Common myeloid progenitor, CD34-positive (primary cell): Measurements from ENCODE around the gene KBTBD12.

Experiments used
- CTCF ChIA-PET: fragments of 350-600 bp; sonication (Branson Sonifier 250); formaldehyde crosslinking; loops from one replicate; lab custom pipeline; 2021; ENCODE audit warnings: antibody characterized with exemption; lab: Charles Lee
- POLR2A ChIA-PET: fragments of 350-600 bp; sonication (Branson Sonifier 250); formaldehyde crosslinking; loops from one replicate; lab custom pipeline; 2021; ENCODE audit warnings: antibody characterized with exemption; lab: Charles Lee
- DNase-seq, 3 donors: peaks; one replicate each; pipeline versions ENCODE4 v3.0.0 to v3.0.0-alpha.2; 2013
- H3K27ac ChIP-seq, 2 experiments: 1 replicate in 1 of 2; 2 replicates in 1 of 2; pipeline ENCODE4 v1.7.0; 2013; ENCODE audit warnings: inconsistent platforms in 2 of 2, low read length in 2 of 2, mild to moderate bottlenecking in 2 of 2, low read depth in 1 of 2, moderate library complexity in 1 of 2; ENCODE audit not compliant: severe bottlenecking in 2 of 2, insufficient read depth in 1 of 2, poor library complexity in 1 of 2
- H3K27me3 ChIP-seq, 5 experiments: replicated peaks in 2 of 5; 1 replicate in 3 of 5; 2 replicates in 2 of 5; pipeline versions ENCODE4 v1.6.1 to v1.7.0; 2013; ENCODE audit warnings: low read length in 4 of 5, mild to moderate bottlenecking in 2 of 5, moderate library complexity in 2 of 5, inconsistent platforms in 1 of 5; ENCODE audit not compliant: insufficient read depth in 5 of 5, control insufficient read depth in 4 of 5
- H3K36me3 ChIP-seq, 4 experiments: 1 replicate in 2 of 4; 2 replicates in 2 of 4; pipeline versions ENCODE4 v1.6.1 to v1.7.0; 2013; ENCODE audit warnings: low read length in 3 of 4, control low read depth in 1 of 4, mild to moderate bottlenecking in 1 of 4; ENCODE audit not compliant: control insufficient read depth in 4 of 4, insufficient read depth in 4 of 4
- H3K4me1 ChIP-seq, 4 experiments: 1 replicate in 3 of 4; 2 replicates in 1 of 4; pipeline versions ENCODE4 v1.6.1 to v1.7.1; 2013; ENCODE audit warnings: low read length in 3 of 4, mild to moderate bottlenecking in 3 of 4, control low read depth in 1 of 4, inconsistent platforms in 1 of 4, moderate library complexity in 1 of 4; ENCODE audit not compliant: control insufficient read depth in 4 of 4, insufficient read depth in 4 of 4; ENCODE audit errors: control extremely low read depth in 1 of 4
- H3K4me3 ChIP-seq, 7 experiments: 1 replicate in 4 of 7; 2 replicates in 3 of 7; pipeline versions ENCODE4 v1.5.1 to v1.7.0; 2013; ENCODE audit warnings: mild to moderate bottlenecking in 7 of 7, low read length in 6 of 7, moderate library complexity in 6 of 7, inconsistent platforms in 2 of 7, low read depth in 2 of 7, control low read depth in 1 of 7; ENCODE audit not compliant: insufficient read depth in 4 of 7, control insufficient read depth in 1 of 7; ENCODE audit errors: extremely low read depth in 1 of 7
- H3K9me3 ChIP-seq, 5 experiments: 1 replicate in 4 of 5; 2 replicates in 1 of 5; pipeline versions ENCODE4 v1.6.1 to v1.7.1; 2013; ENCODE audit warnings: low read length in 4 of 5, mild to moderate bottlenecking in 2 of 5, inconsistent platforms in 1 of 5, low read depth in 1 of 5, moderate library complexity in 1 of 5; ENCODE audit not compliant: control insufficient read depth in 4 of 5, insufficient read depth in 2 of 5; ENCODE audit errors: control extremely low read depth in 1 of 5
- WGBS: methylation state at CpG from one replicate; pipeline ENCODE4 v1.1.5; 2013; ENCODE audit not compliant: insufficient coverage; 5-methylcytosine and 5-hydroxymethylcytosine counted together

KBTBD12 gene

GRCh38 chr3:127990051-127990450, 75.0 kb downstream of the KBTBD12 start:
- ChIA-PET CTCF (interaction anchor here (1.2 kb wide), 1 partner anchor 52 kb away, joined by 3 read pairs; no protein-coding TSS in a partner anchor), POLR2A (no interaction called here)
- Histone ChIP-seq H3K4me3 (no peak overlapping the region), H3K27me3 (no peaks in the 10 kb centered on the region), H3K27ac (no peak overlapping the region), H3K36me3 (no peaks in the 10 kb centered on the region), H3K9me3 (no peaks in the 10 kb centered on the region), H3K4me1 (peaks cover 0 to 4% (median 0%) of the 10 kb centered on the region in 4 experiments)
- WGBS: 95% methylated on average over 14 of the region's 17 CpGs
- no peak for DNase-seq

DNA sequence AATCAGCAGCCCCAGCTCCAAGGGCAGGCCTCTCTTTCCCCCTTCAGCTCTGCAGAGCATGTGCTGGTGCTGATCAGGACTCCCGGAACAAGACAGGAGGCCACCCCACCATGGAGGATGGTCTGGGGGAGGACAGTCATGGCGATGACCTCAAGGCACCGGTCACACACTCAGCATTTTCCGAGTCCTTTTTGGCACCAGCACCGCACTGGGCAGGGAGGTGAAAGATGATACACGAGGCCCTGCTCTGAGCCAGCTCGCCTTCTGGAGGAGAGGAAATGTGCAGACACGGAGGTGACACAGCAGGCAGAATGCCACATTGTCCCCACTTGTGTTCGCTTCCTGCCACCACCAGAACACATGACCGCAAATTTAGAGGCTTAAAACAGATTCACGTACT, 75.4 kb downstream of the KBTBD12 start:
- H3K27ac ChIP-seq: no peak overlapping the region
- POLR2A ChIA-PET: no interaction called here

DNA sequence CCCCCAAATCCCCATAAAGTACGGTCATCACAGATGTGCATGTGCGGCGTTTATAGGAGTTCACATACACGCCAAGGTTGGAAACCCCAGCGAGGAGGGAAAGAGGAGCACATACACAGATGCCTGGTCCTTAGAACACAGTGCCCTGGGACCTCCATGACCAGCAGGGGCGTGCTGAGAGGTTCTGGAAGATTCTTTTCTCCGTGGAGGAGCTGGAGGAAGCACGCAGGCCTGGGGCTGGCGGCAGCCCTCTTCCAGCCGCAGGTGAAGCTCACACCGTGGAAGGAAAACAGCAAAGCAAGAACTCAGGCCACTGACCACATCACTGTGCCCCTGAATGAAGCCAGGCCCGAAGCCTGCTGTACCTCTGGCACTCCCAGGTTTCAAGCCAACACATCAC, 76.2 kb downstream of the KBTBD12 start:
- Histone ChIP-seq H3K36me3 (no peaks in the 10 kb centered on the region), H3K4me3 (no peak overlapping the region), H3K27me3 (no peaks in the 10 kb centered on the region), H3K4me1 (peaks cover 0 to 4% (median 0%) of the 10 kb centered on the region in 4 experiments), H3K9me3 (no peaks in the 10 kb centered on the region), H3K27ac (no peak overlapping the region)
- no peak for DNase-seq
- POLR2A ChIA-PET: no interaction called here
- WGBS: 95% methylated on average over 11 of the region's 12 CpGs
- CTCF ChIA-PET: no interaction called here

More for the DNA sequence above, 75.4 kb downstream of the KBTBD12 start:
- Histone ChIP-seq H3K36me3 (no peaks in the 10 kb centered on the region), H3K27me3 (no peaks in the 10 kb centered on the region), H3K4me1 (peaks cover 0 to 4% (median 0%) of the 10 kb centered on the region in 4 experiments), H3K9me3 (no peaks in the 10 kb centered on the region), H3K4me3 (no peak overlapping the region)
- CTCF ChIA-PET: no interaction called here
- DNase-seq: peak in 2 of 3 donors; percentile 26 to 55
- 74% methylated on average over 11 of the region's 11 CpGs for WGBS

GRCh38 chr3:127991681-127992080, 76.6 kb downstream of the KBTBD12 start:
- CTCF ChIA-PET: no interaction called here

DNA sequence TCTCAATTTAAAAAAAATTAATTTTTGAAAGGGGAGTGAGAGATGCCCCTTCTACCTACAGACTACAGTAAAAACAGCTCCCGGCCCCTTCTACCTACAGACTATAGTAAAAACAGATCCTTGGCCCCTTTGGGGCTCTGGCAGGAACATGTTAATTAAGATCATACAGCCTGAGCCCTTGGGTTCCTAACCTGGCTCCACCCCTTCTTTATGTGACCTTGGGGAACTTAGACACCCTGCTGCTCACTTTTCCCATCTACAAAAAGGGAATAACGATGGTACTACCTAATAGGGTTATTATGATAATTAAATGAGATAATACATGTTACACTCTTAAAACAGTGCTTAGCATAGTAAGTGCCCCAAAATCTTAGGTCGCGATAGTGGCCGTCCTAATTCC, 77.1 kb downstream of the KBTBD12 start:
- Histone ChIP-seq H3K27me3 (peaks cover 0 to 1% (median 0%) of the 10 kb centered on the region in 5 experiments), H3K9me3 (no peaks in the 10 kb centered on the region), H3K4me1 (peaks cover 0 to 4% (median 0%) of the 10 kb centered on the region in 4 experiments), H3K36me3 (no peaks in the 10 kb centered on the region), H3K27ac (no peak overlapping the region), H3K4me3 (no peak overlapping the region)
- ChIA-PET CTCF (no interaction called here), POLR2A (no interaction called here)
- DNase-seq: no peak
- WGBS: no CpG with 5 or more reads among the region's 5 CpGs

More at GRCh38 chr3:127991681-127992080, 76.6 kb downstream of the KBTBD12 start:
- no peak overlapping the region for H3K4me3 ChIP-seq
- DNase-seq: no peak
- WGBS: 95% methylated on average over 6 of the region's 6 CpGs
- H3K9me3 ChIP-seq: no peaks in the 10 kb centered on the region
- H3K27ac ChIP-seq: no peak overlapping the region
- H3K36me3 ChIP-seq: no peaks in the 10 kb centered on the region
- H3K4me1 ChIP-seq: peaks cover 0 to 4% (median 0%) of the 10 kb centered on the region in 4 experiments
- H3K27me3 ChIP-seq: peaks cover 0 to 1% (median 0%) of the 10 kb centered on the region in 5 experiments
- POLR2A ChIA-PET: no interaction called here

GRCh38 chr3:127994011-127994410, 79.0 kb downstream of the KBTBD12 start:
- ChIA-PET CTCF (no interaction called here), POLR2A (no interaction called here)
- no peaks in the 10 kb centered on the region for H3K9me3 ChIP-seq
- no peak for DNase-seq
- peaks cover 0 to 1% (median 0%) of the 10 kb centered on the region in 5 experiments for H3K27me3 ChIP-seq
- no peaks in the 10 kb centered on the region for H3K4me1 ChIP-seq
- H3K36me3 ChIP-seq: no peaks in the 10 kb centered on the region
- H3K4me3 ChIP-seq: no peak overlapping the region
- no peak overlapping the region for H3K27ac ChIP-seq

GRCh38 chr3:127997016-127997415, 82.0 kb downstream of the KBTBD12 start:
- Histone ChIP-seq H3K36me3 (no peaks in the 10 kb centered on the region), H3K4me3 (no peak overlapping the region), H3K27me3 (peaks cover 0 to 10% (median 6%) of the 10 kb centered on the region in 5 experiments), H3K4me1 (no peaks in the 10 kb centered on the region), H3K27ac (no peak overlapping the region), H3K9me3 (peaks cover 0 to 5% (median 0%) of the 10 kb centered on the region in 5 experiments)
- DNase-seq: no peak
- CTCF ChIA-PET: no interaction called here
- POLR2A ChIA-PET: no interaction called here
- 94% methylated on average over 5 of the region's 7 CpGs for WGBS
